BLaER1 treated with 17β-estradiol and CSF1 and Interleukin-3, amounts not matched to agents 10 nM and 100 nM (cell line): ENCODE data around the gene ALMS1.
A peak's percentile ranks its signal among the peaks of the same experiment; 100 is the strongest.

Experiments used
- H3K27ac ChIP-seq, 11 experiments: shearing (Covaris generic); formaldehyde crosslinking; 2 replicates each; pipeline ENCODE4 v1.8.1; 2022
- H3K27me3 ChIP-seq, 11 experiments: shearing (Covaris generic); formaldehyde crosslinking; 2 replicates each; pipeline ENCODE4 v1.8.1; 2022
- H3K36me3 ChIP-seq, 11 experiments: shearing (Covaris generic); formaldehyde crosslinking; 2 replicates each; pipeline ENCODE4 v1.8.1; 2022
- H3K4me1 ChIP-seq, 10 experiments: shearing (Covaris generic); formaldehyde crosslinking; 2 replicates each; pipeline ENCODE4 v1.8.1; 2022
- H3K4me2 ChIP-seq, 11 experiments: shearing (Covaris generic); formaldehyde crosslinking; 2 replicates each; pipeline ENCODE4 v1.8.1; 2022
- H3K4me3 ChIP-seq, 10 experiments: shearing (Covaris generic); formaldehyde crosslinking; 2 replicates each; pipeline ENCODE4 v1.8.1; 2022
- H3K9ac ChIP-seq, 11 experiments: shearing (Covaris generic); formaldehyde crosslinking; 2 replicates each; pipeline ENCODE4 v1.8.1; 2022
- H3K9me3 ChIP-seq, 11 experiments: shearing (Covaris generic); formaldehyde crosslinking; replicated peaks in 1 of 11; 2 replicates each; pipeline ENCODE4 v1.8.1; 2022
- H4K20me1 ChIP-seq, 11 experiments: shearing (Covaris generic); formaldehyde crosslinking; 2 replicates each; pipeline ENCODE4 v1.8.1; 2022
- Cebpa-rat ChIP-seq, 11 experiments: shearing (Covaris generic); IDR thresholded peaks; 2 replicates each; pipeline ENCODE4 v1.8.1; 2022

The ALMS1 gene

GRCh38 chr2:73356097-73356496 lies 29.5 kb upstream of the ALMS1 start:
- Histone ChIP-seq H3K4me3 (no peak overlapping the region), H3K27ac (no peak overlapping the region), H3K9ac (no peak overlapping the region), H3K4me1 (peaks cover 0 to 23% (median 12%) of the 10 kb centered on the region in 10 experiments; a peak in 16 of 20 replicates), H3K9me3 (peaks cover 0 to 15% (median 4%) of the 10 kb centered on the region in 11 experiments; a peak in 1 of 22 replicates), H3K27me3 (no peaks in the 10 kb centered on the region), H3K4me2 (no peak overlapping the region), H3K36me3 (no peaks in the 10 kb centered on the region), H4K20me1 (no peaks in the 10 kb centered on the region)
- no peak for TF ChIP-seq Cebpa-rat (IDR thresholded peaks at IDR 0.05)

DNA sequence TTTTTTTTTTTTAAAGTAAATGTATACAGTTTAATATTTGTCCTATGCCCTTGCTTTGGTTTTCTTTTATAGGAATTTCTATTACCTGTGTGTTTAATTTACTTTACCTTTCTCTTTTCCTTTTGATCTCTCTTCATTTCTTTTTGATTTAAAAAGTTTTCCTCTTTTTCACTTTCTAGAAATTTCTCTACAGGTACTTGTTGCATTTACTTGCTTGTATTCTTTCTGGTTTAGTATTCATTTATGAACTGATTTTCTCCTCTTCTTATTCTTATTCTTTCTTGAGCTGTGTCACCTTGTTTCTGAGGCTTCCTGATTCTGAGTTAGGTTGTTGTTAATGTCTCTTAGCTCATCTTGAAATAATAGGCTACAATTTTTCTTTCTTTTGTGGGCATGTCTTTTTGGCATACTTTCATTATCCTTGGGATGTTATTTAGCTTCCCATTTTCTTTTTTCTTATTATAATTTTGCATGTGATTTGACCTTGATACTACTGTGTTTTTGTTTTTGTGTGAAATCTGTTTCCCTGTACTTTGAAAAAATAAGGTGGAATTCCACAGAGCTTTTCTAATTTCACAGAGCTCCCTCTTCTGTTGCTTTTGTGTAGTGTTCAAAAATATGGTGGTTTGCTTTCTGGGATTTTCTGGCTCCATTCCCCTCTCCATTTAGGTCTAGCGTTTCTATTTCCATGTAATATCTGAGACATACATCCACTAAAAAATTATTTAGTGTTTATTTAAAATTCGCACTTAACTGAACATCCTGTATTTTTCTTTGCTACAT lies 25.5 kb upstream of the ALMS1 start:
- TF ChIP-seq Cebpa-rat (IDR thresholded peaks at IDR 0.05): no peak

GRCh38 chr2:73366060-73366459 lies 19.6 kb upstream of the ALMS1 start:
- no peak for TF ChIP-seq Cebpa-rat (IDR thresholded peaks at IDR 0.05)
- Histone ChIP-seq H3K4me3 (no peak overlapping the region), H3K27ac (no peak overlapping the region)

More for the DNA sequence above, 25.5 kb upstream of the ALMS1 start:
- no peaks in the 10 kb centered on the region for H4K20me1 ChIP-seq
- no peaks in the 10 kb centered on the region for H3K36me3 ChIP-seq
- no peak overlapping the region for H3K9ac ChIP-seq
- no peak overlapping the region for H3K27ac ChIP-seq
- H3K4me3 ChIP-seq: no peak overlapping the region
- H3K9me3 ChIP-seq: peaks cover 0 to 13% (median 8%) of the 10 kb centered on the region in 11 experiments; a peak in 8 of 22 replicates
- no peak overlapping the region for H3K4me2 ChIP-seq
- H3K4me1 ChIP-seq: peaks cover 0 to 23% (median 12%) of the 10 kb centered on the region in 10 experiments; a peak in 16 of 20 replicates
- no peaks in the 10 kb centered on the region for H3K27me3 ChIP-seq

DNA sequence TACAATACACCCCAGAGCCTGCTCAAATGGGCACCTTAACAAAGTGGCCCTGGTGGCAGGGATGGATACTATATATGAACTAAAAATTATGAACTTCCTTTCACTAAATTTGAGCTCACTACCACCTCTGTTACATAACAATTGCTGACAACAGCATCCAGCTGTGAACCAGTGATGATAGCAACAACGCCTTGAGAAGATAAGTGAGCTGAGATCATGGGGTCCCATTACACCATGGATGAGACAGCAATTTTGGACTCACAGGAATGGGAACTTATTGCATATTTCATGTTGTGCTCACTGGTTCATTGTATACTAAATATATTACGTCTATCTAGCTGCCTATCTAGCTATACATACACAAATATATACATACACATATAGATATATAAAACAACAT lies 16.9 kb upstream of the ALMS1 start:
- Histone ChIP-seq H4K20me1 (no peaks in the 10 kb centered on the region), H3K4me3 (no peak overlapping the region), H3K4me2 (no peak overlapping the region), H3K4me1 (peaks cover 0 to 11% (median 0%) of the 10 kb centered on the region in 10 experiments; a peak in 3 of 20 replicates), H3K36me3 (no peaks in the 10 kb centered on the region), H3K9ac (no peak overlapping the region), H3K27me3 (no peaks in the 10 kb centered on the region), H3K27ac (no peak overlapping the region), H3K9me3 (no peaks in the 10 kb centered on the region)
- TF ChIP-seq Cebpa-rat (IDR thresholded peaks at IDR 0.05): no peak

More at GRCh38 chr2:73366060-73366459, 19.6 kb upstream of the ALMS1 start:
- Histone ChIP-seq H4K20me1 (no peaks in the 10 kb centered on the region), H3K9ac (no peak overlapping the region), H3K4me1 (peaks cover 0 to 11% (median 0%) of the 10 kb centered on the region in 10 experiments; a peak in 3 of 20 replicates), H3K9me3 (peaks cover 0 to 12% (median 6%) of the 10 kb centered on the region in 11 experiments; a peak in 7 of 22 replicates), H3K27me3 (no peaks in the 10 kb centered on the region), H3K4me2 (peak overlapping the region in 1 of 11 experiments; percentile 4; a peak in 1 of 22 replicates), H3K36me3 (no peaks in the 10 kb centered on the region)

DNA sequence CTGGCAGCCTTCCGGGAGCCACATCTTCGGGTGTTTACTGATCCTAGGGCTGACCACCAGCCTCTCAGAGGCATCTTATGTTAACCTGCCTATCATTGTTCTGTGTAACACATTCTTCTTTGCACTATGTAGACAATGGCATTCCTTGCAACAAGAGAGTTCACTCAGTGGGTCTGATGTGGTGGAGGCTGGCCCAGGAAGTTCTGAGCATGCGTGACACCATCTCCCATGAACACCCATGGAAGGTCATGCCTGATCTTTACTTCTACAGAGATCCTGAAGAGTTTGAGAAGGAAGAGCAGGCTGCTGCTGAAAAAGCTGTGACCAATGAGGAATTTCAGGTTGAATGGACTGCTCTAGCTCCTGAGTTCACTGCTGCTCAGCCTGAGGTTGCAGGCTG lies 15.3 kb upstream of the ALMS1 start:
- no peak overlapping the region for H3K4me3 ChIP-seq
- no peaks in the 10 kb centered on the region for H4K20me1 ChIP-seq
- H3K9me3 ChIP-seq: no peaks in the 10 kb centered on the region
- H3K27me3 ChIP-seq: no peaks in the 10 kb centered on the region
- no peak overlapping the region for H3K4me2 ChIP-seq
- H3K4me1 ChIP-seq: peaks cover 0 to 11% (median 0%) of the 10 kb centered on the region in 10 experiments; a peak in 3 of 20 replicates
- TF ChIP-seq Cebpa-rat (IDR thresholded peaks at IDR 0.05): no peak
- H3K9ac ChIP-seq: no peak overlapping the region
- no peak overlapping the region for H3K27ac ChIP-seq
- H3K36me3 ChIP-seq: no peaks in the 10 kb centered on the region

- no peaks in the 10 kb centered on the region for H3K27me3 ChIP-seq
- no peak overlapping the region for H3K4me2 ChIP-seq
- H4K20me1 ChIP-seq: no peaks in the 10 kb centered on the region
- H3K36me3 ChIP-seq: no peaks in the 10 kb centered on the region
- no peaks in the 10 kb centered on the region for H3K4me1 ChIP-seq
- no peak overlapping the region for H3K4me3 ChIP-seq
- H3K9ac ChIP-seq: no peak overlapping the region
- H3K9me3 ChIP-seq: peaks cover 0 to 10% (median 0%) of the 10 kb centered on the region in 11 experiments; a peak in 4 of 22 replicates
- H3K27ac ChIP-seq: no peak overlapping the region
- TF ChIP-seq Cebpa-rat (IDR thresholded peaks at IDR 0.05): no peak
Observed at GRCh38 chr2:73373344-73373743, 12.3 kb upstream of the ALMS1 start.

DNA sequence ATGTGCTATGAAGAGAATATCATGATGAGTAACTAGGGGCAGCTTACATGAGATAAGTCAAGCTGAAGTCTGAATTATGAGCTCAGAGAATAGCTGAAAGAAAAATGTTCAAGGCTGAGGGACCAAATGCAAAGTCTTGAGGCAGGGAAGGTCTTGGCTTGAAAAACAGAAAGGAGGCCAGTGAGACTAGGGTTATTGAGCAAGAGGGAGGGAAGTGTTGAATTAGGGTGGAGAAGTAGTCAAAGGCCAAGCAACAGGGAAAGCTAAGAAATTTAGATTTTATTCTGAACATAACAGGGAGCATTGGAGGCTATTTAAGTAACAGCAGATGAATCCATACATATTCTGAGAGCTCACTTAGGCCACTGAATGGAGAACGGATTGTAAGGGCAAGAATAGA lies 11.4 kb upstream of the ALMS1 start:
- Histone ChIP-seq H3K36me3 (no peaks in the 10 kb centered on the region), H3K4me1 (no peaks in the 10 kb centered on the region), H3K4me3 (no peak overlapping the region), H3K27me3 (no peaks in the 10 kb centered on the region), H4K20me1 (no peaks in the 10 kb centered on the region), H3K9ac (no peak overlapping the region), H3K9me3 (peaks cover 0 to 10% (median 0%) of the 10 kb centered on the region in 11 experiments; a peak in 4 of 22 replicates), H3K4me2 (no peak overlapping the region), H3K27ac (no peak overlapping the region)
- no peak for TF ChIP-seq Cebpa-rat (IDR thresholded peaks at IDR 0.05)

DNA sequence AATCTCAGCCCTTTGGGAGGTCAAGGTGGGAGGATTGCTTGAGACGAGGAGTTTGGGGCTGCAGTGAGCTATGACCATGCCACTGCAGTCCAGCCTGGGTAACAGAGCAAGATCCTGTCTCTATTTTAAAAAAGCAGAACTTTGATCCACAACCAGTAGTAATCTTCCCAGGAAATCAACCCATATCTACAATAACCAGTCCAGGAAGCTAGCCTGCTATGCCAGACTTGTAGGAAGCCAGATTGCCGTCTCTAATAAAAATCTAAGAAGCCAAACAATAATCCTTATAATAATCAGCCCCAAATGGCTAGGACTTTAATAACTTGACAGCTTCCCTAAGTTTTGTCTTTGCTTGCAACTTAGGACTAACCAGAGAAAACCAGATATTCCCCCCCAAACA lies 9.0 kb upstream of the ALMS1 start:
- Histone ChIP-seq H3K9ac (no peak overlapping the region), H4K20me1 (no peaks in the 10 kb centered on the region), H3K27me3 (no peaks in the 10 kb centered on the region), H3K27ac (no peak overlapping the region), H3K36me3 (no peaks in the 10 kb centered on the region), H3K4me1 (no peaks in the 10 kb centered on the region), H3K4me3 (no peak overlapping the region), H3K9me3 (peaks cover 0 to 10% (median 0%) of the 10 kb centered on the region in 11 experiments; a peak in 4 of 22 replicates), H3K4me2 (no peak overlapping the region)
- no peak for TF ChIP-seq Cebpa-rat (IDR thresholded peaks at IDR 0.05)

GRCh38 chr2:73383036-73383435 lies 2.6 kb upstream of the ALMS1 start:
- no peaks in the 10 kb centered on the region for H3K9me3 ChIP-seq
- no peak overlapping the region for H3K27ac ChIP-seq
- peaks cover 17 to 24% (median 22%) of the 10 kb centered on the region in 10 experiments for H3K4me1 ChIP-seq
- peaks cover 0 to 18% (median 0%) of the 10 kb centered on the region in 11 experiments; a peak in 5 of 22 replicates for H4K20me1 ChIP-seq
- H3K4me2 ChIP-seq: no peak overlapping the region
- 0 out of 22 replicates have a peak, but pooled peaks cover 0 to under 1% (median 0%) of the 10 kb centered on the region in 11 experiments for H3K36me3 ChIP-seq
- TF ChIP-seq Cebpa-rat (IDR thresholded peaks at IDR 0.05): no peak
- no peaks in the 10 kb centered on the region for H3K27me3 ChIP-seq
- H3K9ac ChIP-seq: no peak overlapping the region
- no peak overlapping the region for H3K4me3 ChIP-seq
